HG03439 (cell line): ENCODE measurements around the gene UCK1.

ENCODE experiments used
- ATAC-seq: cut with Tn5 transposase; IDR thresholded peaks from one replicate; pipeline ENCODE4 v1.9.1; 2021; ENCODE audit warnings: mild to moderate bottlenecking, moderate library complexity; ENCODE audit not compliant: unreplicated experiment

UCK1 gene

DNA sequence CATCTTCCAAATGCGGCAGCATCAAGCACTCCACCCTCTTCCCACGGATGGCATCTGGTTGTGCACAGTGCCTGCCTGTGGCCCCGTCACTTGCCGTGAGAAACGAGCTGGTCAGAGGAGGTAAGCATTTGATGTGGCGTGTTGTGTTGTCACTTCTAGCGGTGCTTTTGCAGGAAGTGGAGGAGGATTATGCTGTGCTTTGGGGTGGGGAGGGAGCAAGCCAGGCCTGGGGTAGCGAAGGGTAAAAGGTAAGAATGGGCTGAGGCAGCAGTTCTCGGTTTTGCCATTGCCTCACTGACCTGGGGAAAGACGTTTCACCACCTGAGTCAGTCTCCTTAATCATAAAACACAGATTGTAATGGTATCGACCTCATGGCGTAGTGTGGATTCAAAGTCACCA is 30.7 kb downstream of the UCK1 start:
- no peak for ATAC-seq

DNA sequence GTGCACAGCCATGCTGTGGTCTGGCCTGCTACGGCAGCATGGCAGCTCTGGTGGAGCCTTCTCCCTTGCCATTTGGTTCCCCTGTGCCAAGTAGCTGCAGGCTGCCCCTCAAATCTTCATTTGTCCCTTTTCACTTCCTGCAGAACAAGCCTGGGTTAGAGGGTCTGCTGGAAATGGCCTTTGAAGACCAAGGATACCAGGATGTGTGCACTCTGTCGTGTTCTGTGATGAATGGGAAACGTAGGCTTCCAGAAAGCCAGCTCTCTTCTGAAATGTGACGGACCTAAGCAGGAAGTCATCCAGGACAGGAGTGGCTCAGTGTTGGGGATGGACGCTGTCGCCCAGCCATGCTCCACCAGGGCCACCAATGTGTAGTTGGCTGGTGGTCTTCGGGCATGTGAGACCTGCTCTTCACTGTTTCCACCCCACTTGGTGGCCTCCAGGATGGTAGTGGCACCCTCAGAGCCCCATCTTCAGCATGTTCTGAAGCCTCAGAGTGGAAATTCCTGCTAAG is 31.8 kb downstream of the UCK1 start:
- no peak for ATAC-seq

DNA sequence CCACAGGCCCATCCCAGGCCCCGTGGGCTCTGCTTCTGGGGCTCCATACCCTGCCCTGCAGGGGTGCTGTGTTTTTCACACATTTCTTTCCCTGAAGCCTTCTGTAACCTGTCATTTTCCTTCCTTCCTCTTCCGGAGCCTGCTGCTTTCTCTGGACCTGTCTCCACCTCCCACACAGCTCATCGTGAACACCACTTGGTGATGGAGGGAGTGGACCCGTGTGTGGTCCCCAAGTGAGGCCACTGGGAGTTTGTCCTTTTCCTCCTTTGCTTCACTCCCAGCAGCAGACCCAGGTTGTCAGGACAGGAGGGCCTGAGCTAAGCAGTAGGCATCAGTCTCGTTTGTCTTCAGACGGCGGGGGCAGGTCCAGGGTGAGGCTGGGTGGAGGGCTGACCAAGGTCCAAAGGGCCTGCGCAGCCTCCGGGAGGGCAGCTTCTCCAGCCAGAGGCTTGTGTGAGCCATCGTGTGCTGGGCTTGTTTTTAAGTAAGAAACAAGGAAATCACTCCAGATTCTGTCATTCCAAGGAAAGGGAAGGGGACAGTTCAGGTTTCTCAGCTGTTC is 34.1 kb downstream of the UCK1 start:
- ATAC-seq = no peak

DNA sequence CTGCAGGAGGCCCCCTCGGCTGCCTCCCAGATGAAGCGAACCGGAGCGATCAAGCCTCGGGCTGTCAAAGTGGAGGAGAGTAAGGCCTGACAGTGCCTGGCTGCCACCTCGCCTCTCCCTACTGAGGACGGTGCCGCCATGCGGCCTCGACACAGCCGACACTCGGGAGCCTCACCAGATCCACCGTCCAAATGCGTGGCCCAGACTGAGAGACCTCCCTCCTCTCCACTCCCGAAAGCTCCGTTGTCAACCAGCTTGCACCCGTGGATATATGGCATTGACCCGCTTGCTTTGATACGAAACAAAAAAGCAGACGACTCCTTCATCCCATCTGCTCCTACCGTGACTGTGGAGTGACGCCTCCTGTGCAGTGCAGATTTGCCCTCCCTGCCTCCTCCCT is 35.3 kb downstream of the UCK1 start:
- ATAC-seq = no peak

DNA sequence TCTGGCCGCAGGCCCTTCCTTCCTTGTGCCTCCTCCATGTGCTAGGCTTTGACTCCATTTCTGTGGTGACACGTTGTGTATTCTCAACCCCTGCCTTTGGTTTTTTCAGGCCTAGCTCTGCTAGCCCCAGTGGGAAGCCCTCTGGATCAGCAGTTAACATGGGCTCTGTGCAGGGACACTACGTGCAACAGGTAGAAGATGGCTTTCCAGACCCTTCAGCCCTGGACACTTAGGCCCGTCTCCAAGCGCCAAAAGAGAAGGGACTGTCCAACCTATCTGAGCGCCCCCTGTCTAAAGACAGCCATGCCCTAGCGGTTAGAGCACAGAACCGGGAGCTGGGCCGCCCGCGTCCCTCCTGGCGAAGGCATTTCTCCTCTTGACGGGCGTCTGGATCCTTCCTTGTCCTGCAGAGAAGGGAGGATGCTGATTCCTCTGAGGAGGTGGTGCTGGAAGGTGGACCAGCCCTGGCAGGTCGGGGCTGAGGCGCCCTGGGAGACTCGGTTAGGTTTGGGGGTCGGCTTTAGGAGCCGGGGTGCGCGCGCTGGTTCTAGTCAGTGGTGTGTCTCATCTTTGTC is 36.7 kb downstream of the UCK1 start:
- no peak for ATAC-seq

DNA sequence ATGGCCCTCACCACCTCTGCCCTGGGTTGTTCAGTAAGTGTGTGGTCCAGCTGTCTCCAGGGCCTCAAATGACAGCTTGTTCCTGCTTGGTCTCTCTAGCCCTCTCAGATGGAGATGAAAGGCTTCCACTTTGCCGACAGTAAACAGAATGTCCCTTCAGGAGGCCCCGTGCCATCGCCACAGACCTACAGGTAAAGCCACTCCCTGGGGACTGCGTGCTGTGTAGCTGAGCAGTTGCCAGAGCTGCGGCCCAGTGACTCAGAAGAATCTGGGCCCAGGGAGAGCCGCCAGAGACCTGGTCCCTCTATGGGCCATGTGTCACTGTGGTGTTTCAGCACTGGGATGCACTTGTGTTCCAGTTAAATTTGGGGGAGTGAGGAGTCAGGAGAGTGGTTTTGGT is 39.0 kb downstream of the UCK1 start:
- no peak for ATAC-seq

DNA sequence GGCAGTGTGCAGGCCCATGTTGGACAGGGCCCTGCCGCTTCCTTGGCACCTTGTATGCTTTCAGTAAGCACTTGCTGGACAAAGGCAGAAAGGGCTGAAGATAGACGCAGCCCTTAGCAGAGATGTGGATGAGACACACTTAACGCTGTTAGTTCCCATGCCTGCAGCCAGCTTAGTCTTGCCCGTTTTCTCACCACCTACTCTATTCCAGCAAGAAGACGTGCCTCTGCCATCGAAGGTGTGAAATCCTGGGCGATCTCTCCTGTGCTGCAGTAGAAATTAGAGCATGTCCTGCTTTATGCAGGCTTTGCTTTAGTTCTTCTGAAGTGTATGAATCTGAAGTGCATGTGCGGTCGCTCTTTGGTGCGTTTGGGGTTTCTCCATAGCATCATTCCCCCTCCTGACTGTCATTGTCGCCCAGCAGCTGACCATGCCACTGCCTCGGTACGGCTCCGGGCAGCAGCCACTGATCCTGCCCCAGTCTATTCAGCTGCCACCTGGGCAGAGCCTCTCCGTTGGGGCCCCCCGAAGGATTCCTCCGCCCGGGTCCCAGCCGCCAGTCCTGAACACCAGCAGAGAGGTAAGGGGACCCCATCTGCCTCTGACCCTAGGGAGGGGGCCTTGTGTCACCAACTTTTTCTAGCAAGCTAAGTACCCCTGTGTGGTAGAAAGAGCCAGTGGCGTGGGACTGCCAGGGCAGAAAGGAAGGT is 39.9 kb downstream of the UCK1 start:
- ATAC-seq = no peak

DNA sequence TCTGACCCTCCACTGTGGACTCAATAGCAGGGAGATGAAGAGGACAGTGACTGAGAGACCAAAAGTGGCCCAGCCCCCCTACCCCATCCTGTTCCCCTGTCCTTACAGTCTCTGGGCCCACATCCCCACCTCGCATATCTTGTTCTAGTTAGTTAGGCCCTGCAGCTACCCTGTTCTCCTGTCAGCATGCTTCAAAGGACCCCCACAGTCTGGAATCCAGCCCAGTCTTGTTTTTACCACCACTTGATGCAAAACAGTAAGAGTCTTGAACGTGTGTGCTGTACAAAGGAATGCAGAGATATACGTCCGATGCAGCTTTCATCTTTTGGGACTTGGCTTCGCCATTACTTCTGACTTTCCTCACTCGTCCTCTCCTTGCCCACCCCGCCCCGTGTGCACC is 40.5 kb downstream of the UCK1 start:
- ATAC-seq = no peak

DNA sequence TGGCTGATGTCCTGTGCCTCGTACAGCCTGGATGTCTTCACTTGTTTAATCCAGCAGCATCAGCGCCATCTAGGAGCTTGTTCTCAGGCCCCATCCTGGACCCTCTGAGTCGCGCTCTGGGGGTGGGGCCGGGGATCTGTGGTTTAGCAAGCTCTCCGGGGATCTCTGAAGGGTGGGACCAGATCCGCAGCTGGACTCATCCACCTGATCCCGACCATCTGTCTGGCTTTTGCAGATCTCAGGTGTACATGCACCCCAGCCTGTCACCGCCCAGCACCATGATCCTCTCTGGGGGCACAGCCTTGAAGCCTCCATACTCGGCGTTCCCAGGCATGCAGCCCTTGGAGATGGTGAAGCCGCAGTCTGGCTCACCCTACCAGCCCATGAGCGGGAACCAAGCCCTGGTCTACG is 43.4 kb downstream of the UCK1 start:
- ATAC-seq = no peak

DNA sequence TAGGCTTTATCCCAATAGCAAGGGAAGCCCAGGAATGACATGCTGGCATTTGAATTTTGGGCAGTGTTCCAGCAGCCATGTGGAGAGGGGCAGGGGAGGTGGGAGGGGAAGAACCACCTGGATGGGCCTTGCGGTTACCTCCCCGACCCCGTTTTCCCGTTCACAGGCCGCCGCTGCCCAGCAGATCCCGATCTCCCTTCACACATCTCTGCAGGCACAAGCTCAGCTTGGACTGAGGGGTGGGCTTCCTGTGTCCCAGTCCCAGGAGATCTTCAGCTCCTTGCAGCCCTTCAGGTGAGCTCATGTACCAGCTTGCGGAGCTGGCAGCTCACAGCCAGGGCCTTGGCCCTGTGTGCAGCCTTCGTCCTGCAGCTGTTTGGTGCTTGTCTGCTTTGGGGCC is 44.1 kb downstream of the UCK1 start:
- no peak for ATAC-seq

DNA sequence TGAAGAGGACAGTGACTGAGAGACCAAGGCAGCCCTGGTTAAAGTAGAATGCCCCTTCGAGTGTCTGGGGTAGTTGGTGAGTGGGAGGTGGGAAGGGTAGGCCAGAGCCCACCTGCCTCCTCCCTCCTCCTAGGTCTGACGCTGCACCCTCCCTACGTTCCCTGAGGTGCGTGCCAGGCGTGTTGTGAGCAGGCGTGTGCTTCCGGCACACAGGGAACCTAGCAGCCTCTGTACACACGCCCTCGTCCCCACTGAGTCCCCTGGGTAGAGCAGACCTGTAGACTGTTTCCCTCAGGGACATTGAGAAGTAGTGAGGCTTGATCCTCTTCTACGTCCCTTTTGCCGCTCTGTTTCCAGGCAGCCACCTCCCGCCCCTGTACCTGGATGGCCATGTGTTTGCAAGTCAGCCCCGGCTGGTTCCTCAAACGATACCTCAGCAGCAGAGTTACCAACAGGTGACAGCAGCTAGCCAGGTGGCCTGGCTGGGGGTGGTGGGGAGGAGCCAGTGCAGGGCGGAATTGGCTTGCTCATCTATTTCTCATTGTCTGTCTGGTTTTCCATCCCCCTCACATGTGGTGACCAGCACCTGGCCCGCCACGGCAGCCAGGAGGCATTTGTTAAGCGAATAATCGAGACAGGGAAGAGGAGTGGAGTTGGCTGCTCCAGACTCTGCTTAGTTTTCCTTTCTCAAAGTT is 45.2 kb downstream of the UCK1 start:
- no peak for ATAC-seq

DNA sequence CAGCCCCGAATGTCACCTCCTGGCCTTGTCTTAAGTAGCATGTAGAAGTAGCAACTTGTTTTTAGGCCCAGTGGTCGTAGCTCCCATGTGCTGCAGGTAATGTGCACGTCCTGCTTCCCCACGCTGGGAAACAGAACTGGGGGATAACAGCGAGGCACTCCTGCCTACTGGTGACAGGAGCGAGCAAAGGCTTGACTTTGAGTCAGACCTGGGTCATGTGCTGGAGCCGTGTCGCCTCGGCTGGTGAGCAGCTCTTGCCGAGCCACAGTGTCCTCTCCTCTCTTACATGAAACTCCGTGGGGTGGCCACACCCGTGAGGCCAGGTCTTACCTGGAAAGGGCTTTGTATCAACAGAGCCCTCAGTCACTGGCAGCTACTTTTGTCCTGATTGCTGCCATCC is 45.9 kb downstream of the UCK1 start:
- no peak for ATAC-seq

DNA sequence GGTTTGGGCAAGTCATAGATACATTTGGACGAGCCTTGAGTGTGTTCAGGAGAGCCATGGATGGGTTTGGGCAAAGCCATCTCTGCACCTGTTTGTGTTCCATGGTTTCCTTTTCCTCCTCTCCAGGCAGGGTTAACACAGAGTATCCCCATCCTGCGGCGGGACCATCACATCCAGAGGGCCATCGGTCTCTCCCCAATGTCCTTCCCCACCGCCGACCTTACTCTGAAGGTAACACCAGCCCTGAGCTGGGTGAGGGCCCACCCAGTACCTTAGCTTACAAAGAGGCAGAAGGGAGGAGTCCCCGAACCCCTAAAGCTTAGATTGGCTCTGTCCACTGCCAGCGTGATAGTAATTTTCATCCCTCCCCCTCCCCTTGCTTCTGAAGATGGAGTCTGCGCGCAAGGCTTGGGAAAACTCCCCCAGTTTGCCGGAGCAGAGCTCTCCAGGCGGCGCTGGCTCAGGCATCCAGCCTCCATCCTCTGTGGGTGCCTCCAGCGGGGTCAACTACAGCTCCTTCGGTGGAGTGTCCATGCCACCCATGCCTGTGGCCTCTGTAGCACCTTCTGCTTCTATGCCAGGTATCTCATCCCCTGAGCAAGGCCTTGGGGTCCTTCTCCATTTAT is 46.4 kb downstream of the UCK1 start:
- no peak for ATAC-seq

DNA sequence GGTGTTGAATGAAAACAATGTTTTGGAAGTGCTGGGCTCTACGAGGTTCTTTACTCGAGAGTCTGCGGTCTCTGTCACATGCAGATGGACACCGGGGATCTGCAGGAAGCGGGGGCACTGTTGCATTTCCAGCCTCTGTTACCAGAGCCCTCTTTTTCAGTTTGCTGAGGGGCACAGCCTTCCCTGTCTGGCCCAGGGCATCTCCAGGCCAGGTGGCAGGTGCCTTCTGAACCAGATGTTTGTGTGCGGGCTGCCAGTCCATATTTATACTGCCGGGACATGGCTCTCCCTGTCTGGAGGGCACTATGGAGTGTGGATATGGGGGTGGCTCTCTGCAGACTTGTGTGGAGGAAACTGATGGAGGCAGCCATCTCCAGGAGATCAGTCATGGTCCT is 47.0 kb downstream of the UCK1 start:
- ATAC-seq = no peak

DNA sequence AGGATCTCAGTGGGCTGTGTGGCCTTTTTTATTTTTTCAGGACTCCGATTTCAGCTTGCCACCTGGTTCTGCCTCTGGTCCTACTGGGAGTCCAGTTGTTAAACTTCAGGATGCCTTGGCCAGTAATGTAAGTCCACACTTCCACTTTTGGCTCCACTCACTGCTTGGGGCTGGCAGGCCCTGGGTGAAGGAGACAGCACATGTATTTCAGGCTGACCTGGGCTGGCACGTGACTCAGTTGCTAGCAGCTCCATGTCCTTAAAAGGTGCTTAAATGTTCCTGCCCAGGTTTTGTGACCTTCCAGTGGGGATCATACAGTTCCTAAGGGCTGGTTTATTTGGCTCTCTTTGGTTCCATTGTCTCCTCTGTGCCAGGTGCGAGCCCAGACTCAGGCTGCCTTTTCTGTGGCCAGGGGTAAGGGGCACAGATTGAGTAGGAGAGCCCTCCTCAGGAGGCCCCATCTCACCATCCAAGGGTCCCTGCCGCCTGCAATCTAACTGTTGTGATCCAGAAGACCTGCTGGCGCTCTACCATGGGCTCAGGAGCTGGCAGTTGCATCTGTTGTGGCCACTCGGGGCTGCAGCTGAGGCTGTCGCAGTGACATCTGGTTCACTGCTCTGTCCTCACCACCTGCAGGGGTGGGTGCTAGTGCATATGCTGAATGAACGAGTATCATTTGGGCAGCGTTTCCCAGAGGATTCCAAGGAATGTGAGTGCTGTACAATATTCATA is 47.6 kb downstream of the UCK1 start:
- ATAC-seq = no peak

DNA sequence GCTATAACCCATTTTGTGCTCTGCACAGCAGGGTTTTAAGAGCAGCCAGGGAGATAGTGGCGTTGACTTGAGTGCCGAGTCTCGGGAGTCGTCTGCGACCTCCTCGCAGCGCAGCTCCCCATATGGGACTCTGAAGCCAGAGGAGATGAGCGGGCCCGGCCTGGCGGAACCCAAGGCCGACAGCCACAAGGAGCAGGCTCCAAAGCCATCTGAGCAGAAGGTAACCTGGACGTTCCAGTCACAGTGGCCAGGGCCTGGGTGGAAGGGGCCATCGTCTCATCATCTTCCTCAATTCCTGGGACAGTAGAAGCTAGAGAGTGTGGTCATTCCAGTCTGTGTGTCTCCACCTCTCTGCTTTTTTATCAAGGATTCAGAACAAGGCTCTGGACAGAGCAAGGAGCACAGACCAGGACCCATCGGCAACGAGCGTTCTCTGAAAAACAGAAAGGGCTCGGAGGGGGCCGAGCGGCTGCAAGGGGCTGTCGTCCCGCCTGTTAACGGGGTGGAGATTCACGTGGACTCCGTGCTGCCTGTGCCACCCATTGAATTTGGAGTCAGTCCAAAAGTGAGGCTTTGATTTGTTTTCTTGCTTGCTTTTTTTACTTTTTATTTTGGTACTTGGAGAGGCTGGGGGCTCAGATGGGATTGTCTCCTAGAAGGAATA is 48.6 kb downstream of the UCK1 start:
- ATAC-seq = no peak

DNA sequence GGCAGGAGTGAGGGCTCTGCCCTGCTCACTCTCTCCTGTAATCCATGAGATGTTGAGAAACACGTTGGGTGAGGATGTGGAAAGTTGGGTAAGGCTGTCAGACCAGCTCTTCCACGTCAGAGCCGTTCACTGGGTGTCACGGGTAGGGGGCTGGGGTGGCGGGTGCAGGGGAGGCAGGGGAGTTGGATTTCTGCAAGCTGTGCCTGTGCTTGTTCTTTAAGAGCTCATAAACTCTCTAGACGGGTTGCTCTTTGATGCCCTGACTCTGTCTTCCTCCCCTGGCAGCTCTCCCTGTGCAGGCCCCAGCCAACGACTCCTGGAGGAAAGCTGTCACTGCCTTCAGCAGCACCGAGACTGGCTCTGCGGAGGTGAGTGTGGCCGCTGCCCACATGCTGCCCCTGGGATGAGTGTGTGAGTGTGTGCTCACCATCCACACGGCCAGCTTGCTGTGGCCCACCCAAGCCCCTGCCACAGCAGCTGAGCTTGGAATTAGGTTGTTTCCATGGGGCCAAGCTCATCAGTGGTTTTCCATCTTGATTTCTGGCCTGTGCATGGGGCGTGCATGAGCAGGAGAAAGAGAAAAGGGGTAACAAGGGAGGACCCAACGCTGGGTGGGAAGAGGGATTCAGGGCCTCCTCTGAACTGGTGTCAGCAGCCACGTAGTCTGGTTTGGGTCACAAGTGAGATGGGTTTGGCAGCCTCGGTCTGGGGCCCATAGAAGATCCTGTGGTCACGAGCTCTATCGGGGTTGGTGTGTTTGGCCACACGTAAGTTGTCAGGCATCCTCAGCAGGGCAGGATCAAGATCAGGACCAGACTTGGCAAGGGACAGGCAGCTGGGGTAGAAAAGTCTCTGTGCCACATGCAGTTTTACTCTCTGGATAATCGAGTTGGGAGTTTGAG is 49.4 kb downstream of the UCK1 start:
- no peak for ATAC-seq

DNA sequence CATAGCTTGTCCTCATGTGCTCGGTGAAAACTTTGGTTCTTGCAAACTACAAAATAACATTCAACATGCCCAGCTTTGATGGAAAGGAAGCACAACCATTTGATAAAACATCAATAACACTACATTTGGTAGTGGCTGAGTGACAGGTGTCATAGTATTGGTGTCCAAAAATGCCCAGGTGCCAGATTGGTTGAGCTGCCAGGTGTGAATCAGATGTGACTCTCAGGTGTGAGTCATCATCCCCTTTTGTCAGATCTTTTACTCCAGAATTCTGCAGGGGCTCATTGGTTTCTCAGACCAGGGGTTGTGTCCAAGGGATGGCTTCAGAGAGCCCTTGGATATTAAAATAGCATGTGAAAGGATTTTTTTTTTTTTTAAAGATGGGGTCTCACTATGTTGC is 50.8 kb downstream of the UCK1 start:
- ATAC-seq = no peak

DNA sequence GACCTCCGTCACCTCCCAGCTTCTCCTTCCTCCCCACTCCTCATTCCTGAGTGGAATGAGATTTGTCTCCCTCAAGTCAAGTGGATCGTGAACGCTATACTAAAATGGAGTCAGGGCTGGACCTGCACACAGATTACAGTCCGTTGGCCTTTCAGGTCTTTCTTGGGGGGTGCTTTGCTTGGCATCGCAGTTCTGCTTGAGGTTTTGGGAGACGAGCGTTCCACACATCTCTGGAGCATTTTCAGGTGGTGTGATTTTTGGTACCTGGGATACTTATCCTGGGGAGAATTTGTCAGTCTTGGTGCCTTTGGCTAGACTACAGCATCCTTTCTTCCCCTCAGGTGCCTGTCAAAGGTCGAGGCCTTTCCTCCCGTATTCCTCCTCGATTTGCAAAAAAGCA is 52.2 kb downstream of the UCK1 start:
- no peak for ATAC-seq
